ENCODE results near the gene NANP.
"Not testable (repeated sequence)": the region's sequence is repeated elsewhere in the genome, so short reads cannot be mapped to it uniquely, and the experiment has no call there.

Gene NANP

DNA sequence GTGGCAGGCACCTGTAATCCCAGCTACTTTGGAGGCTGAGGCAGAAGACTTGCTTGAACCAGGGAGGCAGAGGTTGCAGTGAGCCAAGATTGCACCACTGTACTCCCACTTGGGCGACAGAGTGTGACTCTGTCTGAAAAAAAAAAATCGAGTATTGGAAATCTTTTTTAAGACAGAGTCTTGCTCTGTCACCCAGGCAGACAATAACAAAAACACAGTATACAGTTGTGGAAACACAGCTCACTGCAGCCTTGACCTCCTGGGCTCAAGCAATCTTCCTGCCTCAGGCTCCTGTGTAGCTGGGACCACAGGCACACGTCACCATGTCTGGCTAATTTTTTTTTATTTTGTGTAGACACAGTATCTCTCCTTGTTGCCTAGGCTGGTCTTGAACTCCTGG, 15.0 kb downstream of the NANP start:
- in situ Hi-C loops (cut with HindIII; ENCODE audit: low sequenced_read_pairs), result no loop called here

DNA sequence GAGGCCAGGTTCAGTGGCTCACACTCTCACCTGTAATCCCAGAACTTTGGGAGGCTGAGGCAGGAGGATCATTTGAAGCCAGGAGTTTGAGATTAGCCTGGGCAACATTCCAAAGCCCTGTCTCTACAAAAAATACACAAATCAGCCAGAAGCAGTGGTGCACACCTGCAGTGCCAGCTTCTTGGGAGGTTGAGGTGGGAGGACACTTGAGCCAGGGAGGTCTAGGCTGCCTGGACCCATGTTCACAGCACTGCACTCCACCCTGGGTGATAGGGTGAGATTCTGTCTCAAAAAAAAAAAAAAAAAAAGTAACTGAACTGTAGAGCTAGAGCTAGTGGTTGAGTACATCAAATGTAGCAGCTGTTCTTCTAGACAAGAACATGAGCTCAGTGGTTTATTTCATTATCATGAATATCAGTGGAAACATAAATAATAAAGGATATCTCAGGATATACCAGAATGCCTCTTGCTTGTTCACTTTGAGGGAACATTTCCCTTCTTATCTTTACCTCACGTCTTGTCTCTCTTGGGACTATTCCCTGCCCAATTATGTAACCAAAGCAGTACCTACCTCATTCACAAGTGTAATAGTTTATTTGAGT, 17.6 kb downstream of the NANP start:
- no peak overlapping the region for H3K4me3 ChIP-seq (ENCODE audit: low read depth, low read length)
- no peak for DNase-seq (ENCODE audit: low read depth, low spot score)
- TF ChIP-seq, protein P1, sequence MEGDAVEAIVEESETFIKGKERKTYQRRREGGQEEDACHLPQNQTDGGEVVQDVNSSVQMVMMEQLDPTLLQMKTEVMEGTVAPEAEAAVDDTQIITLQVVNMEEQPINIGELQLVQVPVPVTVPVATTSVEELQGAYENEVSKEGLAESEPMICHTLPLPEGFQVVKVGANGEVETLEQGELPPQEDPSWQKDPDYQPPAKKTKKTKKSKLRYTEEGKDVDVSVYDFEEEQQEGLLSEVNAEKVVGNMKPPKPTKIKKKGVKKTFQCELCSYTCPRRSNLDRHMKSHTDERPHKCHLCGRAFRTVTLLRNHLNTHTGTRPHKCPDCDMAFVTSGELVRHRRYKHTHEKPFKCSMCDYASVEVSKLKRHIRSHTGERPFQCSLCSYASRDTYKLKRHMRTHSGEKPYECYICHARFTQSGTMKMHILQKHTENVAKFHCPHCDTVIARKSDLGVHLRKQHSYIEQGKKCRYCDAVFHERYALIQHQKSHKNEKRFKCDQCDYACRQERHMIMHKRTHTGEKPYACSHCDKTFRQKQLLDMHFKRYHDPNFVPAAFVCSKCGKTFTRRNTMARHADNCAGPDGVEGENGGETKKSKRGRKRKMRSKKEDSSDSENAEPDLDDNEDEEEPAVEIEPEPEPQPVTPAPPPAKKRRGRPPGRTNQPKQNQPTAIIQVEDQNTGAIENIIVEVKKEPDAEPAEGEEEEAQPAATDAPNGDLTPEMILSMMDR (IDR thresholded peaks at IDR 0.05; ENCODE audit: low read depth, low read length), result no peak
- in situ Hi-C loops (cut with HindIII; ENCODE audit: low sequenced_read_pairs), result no loop called here

More for the DNA sequence above, 15.0 kb downstream of the NANP start:
- TF ChIP-seq, protein P1 (IDR thresholded peaks at IDR 0.05; ENCODE audit: low read depth, low read length), result no peak
- no peak for DNase-seq (ENCODE audit: low read depth, low spot score)
- no peak overlapping the region for H3K4me3 ChIP-seq (ENCODE audit: low read depth, low read length)

DNA sequence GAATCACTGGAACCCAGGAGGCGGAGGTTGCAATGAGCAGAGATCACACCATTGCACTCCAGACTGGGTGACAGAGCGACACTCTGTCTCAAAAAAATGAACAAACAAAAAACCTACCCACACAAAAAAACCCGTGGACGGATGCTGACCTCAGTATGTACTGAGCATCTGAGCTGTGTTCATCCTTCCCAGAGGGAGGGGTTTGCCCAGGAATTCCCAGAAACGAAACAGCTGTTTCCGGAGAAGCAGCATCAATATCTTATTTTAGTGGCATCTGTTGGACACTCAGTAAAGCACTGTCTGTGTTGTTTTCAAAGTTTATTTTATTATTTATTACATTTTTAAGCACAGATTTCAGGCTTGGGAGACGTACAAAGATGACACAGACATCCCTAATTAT, 18.7 kb downstream of the NANP start:
- H3K4me3 ChIP-seq (ENCODE audit: low read depth, low read length), result no peak overlapping the region
- TF ChIP-seq, protein P1 (IDR thresholded peaks at IDR 0.05; ENCODE audit: low read depth, low read length), result no peak
- DNase-seq (ENCODE audit: low read depth, low spot score), result no peak
- in situ Hi-C loops (cut with HindIII; ENCODE audit: low sequenced_read_pairs), result no loop called here

DNA sequence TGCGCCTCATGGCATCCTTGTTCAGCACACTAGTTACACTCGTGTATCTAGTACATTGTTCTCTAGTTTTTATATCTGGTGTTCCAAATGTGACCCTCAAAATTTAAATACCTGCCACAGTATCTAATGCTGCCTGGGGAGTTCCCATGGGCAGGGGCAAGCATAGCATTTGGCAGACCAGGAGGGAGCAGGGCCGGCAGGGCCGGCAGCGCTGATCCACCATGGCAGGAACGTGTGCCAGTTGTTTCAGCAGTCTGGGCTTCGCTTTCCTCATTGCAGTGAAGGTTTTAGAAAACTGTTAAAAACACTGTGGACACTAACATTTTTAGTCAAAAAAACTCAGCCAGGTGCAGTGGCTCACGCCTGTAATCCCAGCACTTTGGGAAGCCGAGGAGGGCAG, 19.2 kb downstream of the NANP start:
- in situ Hi-C loops (cut with HindIII; ENCODE audit: low sequenced_read_pairs), result no loop called here
- TF ChIP-seq, protein P1 (IDR thresholded peaks at IDR 0.05; ENCODE audit: low read depth, low read length), result no peak
- H3K4me3 ChIP-seq (ENCODE audit: low read depth, low read length), result no peak overlapping the region
- no peak for DNase-seq (ENCODE audit: low read depth, low spot score)

DNA sequence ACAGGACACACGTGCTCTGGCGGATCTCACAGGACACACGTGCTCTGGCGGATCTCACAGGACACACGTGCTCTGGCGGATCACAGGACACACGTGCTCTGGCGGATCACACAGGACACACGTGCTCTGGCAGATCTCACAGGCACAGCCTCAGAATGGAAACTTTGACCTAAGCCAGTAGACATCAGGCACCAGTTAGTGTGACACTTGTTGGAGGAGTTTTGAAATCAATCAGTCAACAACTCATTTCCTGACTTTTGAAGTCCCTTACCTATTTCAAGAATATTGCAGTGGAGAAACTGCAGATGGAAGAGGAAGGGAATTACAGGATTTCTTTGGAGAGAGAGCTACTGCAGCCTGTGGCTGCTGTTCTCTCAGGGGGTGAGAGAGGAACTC, 20.9 kb downstream of the NANP start:
- in situ Hi-C loops (cut with HindIII; ENCODE audit: low sequenced_read_pairs); DNase-seq (ENCODE audit: low read depth, low spot score): not testable (repeated sequence)

DNA sequence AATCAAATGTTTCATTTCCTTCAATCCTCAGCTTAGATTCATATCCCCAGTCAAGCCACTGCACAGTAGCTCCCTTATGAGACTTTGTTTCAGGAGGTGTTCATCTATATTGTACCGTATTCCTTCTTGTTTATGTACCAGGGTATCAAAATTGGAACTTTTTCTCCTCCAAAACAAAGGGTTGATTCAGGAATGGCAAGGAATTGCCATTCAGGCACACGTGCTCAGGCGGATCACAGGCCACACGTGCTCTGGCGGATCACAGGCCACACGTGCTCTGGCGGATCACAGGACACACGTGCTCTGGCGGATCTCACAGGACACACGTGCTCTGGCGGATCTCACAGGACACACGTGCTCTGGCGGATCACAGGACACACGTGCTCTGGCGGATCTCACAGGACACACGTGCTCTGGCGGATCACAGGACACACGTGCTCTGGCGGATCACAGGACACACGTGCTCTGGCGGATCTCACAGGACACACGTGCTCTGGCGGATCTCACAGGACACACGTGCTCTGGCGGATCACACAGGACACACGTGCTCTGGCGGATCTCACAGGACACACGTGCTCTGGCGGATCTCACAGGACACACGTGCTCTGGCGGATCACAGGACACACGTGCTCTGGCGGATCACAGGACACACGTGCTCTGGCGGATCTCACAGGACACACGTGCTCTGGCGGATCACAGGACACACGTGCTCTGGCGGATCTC, 21.5 kb downstream of the NANP start:
- H3K4me3 ChIP-seq (ENCODE audit: low read depth, low read length); DNase-seq (ENCODE audit: low read depth, low spot score); in situ Hi-C loops (cut with HindIII; ENCODE audit: low sequenced_read_pairs): not testable (repeated sequence)

More for the DNA sequence above, 20.9 kb downstream of the NANP start:
- not testable (repeated sequence) for H3K4me3 ChIP-seq (ENCODE audit: low read depth, low read length)

DNA sequence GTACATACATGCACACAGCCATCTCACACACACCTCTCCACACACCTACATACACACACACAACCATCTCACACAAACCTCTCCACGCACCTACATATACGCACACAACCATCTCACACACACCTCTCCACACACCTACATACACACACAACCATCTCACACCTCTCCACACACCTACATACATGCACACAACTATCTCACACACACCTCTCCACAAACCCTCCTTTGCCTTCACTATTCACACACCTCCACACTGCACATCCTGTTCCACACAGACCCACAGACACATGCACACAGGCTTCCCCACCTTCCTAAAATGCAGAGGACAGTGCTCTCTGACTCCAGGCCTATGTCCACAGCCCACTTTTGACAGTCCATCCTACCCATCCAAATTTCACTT, 22.2 kb downstream of the NANP start:
- in situ Hi-C loops (cut with HindIII; ENCODE audit: low sequenced_read_pairs), result no loop called here
- no peak for DNase-seq (ENCODE audit: low read depth, low spot score)
- H3K4me3 ChIP-seq (ENCODE audit: low read depth, low read length), result no peak overlapping the region
- TF ChIP-seq, protein P1 (IDR thresholded peaks at IDR 0.05; ENCODE audit: low read depth, low read length), result no peak

All from astrocyte of the spinal cord (primary cell).